NCI-H2227 (cell line): ENCODE results near the gene RASA4.
"Not testable (repeated sequence)": the region's sequence is repeated elsewhere in the genome, so short reads cannot be mapped to it uniquely, and the experiment has no call there.

Source experiments
- DNase-seq: peaks from one replicate; lab custom pipeline; 2025; ENCODE audit not compliant: unreplicated experiment; lab: John Stamatoyannopoulos, UW

The RASA4 gene

GRCh38 chr7:102616507-102617125, at the start of gene RASA4:
TSS of gene RASA4 (minus strand) at chr7:102616756. CDS start at chr7:102616689, 67 bp downstream.
- DNase-seq = not testable (repeated sequence)

GRCh38 chr7:102664765-102665164, 48.2 kb upstream of the RASA4 start:
- not testable (repeated sequence) for DNase-seq

- not testable (repeated sequence) for DNase-seq
Observed at GRCh38 chr7:102649924-102650323, 33.4 kb upstream of the RASA4 start, which contains the start of gene SPDYE2B. TSS of gene SPDYE2B (plus strand) at chr7:102650319. CDS start at chr7:102652349, 2,030 bp downstream.

GRCh38 chr7:102647813-102648212, 31.3 kb upstream of the RASA4 start:
- not testable (repeated sequence) for DNase-seq

GRCh38 chr7:102643404-102643803, 26.8 kb upstream of the RASA4 start:
- not testable (repeated sequence) for DNase-seq

GRCh38 chr7:102642691-102643090, 26.1 kb upstream of the RASA4 start, which contains the start of gene UPK3BL1:
TSS of gene UPK3BL1 (minus strand) at chr7:102642791. CDS start at chr7:102642741, 50 bp downstream.
- not testable (repeated sequence) for DNase-seq

GRCh38 chr7:102638848-102639247, 22.3 kb upstream of the RASA4 start:
- DNase-seq = not testable (repeated sequence)

GRCh38 chr7:102636956-102637355, 20.4 kb upstream of the RASA4 start:
- not testable (repeated sequence) for DNase-seq

- not testable (repeated sequence) for DNase-seq
Observed at GRCh38 chr7:102635354-102635753, 18.8 kb upstream of the RASA4 start.

- not testable (repeated sequence) for DNase-seq
Observed at GRCh38 chr7:102634299-102634698, 17.7 kb upstream of the RASA4 start.

GRCh38 chr7:102630622-102631021, 14.1 kb upstream of the RASA4 start:
- not testable (repeated sequence) for DNase-seq

- DNase-seq = not testable (repeated sequence)
Observed at GRCh38 chr7:102627271-102627904, 10.8 kb upstream of the RASA4 start.

GRCh38 chr7:102618122-102618521, 1.6 kb upstream of the RASA4 start:
- not testable (repeated sequence) for DNase-seq

GRCh38 chr7:102615930-102616329, 626 bp downstream of the RASA4 start:
- DNase-seq = not testable (repeated sequence)

GRCh38 chr7:102614873-102615272, 1.7 kb downstream of the RASA4 start:
- DNase-seq = not testable (repeated sequence)

- DNase-seq = not testable (repeated sequence)
Observed at GRCh38 chr7:102614346-102614697, 2.2 kb downstream of the RASA4 start.

- DNase-seq = not testable (repeated sequence)
Observed at GRCh38 chr7:102613575-102614345, 2.8 kb downstream of the RASA4 start.

- not testable (repeated sequence) for DNase-seq
Observed at GRCh38 chr7:102611675-102612325, 4.8 kb downstream of the RASA4 start.

GRCh38 chr7:102611013-102611674, 5.4 kb downstream of the RASA4 start:
- not testable (repeated sequence) for DNase-seq

- not testable (repeated sequence) for DNase-seq
Observed at GRCh38 chr7:102610441-102610840, 6.1 kb downstream of the RASA4 start.
